ENCODE measurements around the gene ZNF653. TPM values are rescaled to one million over a fixed set of nuclear protein-coding genes. Genes with fewer than 3 reads are reported as not detected.

Gene ZNF653
- total RNA-seq, 5 donors from 2014 or later (not counting 1 experiment from before 2014, with no cell fraction given), result 12.7 to 24.8 (median 22.2) TPM

DNA sequence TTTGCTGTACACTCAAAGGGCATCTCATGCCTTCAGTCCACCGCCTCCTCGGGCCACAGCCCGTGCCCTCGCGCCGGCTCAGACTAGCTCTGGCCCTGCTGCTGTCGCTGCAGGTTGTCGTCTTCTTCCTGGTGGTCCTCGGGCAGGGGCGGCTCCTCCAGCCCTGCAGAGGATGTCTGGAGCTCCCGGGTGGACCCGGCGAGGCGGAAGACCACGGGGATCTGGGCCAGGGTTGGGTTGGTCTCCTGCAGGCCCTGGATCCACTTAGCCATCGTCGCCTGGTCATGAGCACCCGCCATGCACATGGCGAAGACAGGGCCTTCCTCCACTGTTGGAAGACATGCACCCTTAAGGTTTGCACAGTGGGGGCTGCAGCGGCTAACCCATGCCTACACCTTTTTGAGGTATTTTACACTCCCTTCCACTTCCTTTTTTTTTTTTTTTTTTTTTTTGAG lies 489 bp upstream of the ZNF653 start:
- H3K36me3 ChIP-seq (ENCODE audit: control insufficient read depth in 2 of 2, extremely low read depth in 1 of 2, insufficient read depth in 1 of 2, low read length in 1 of 2), result peaks cover 0 to 3% of the 10 kb centered on the region in 2 donors
- H3K4me3 ChIP-seq (ENCODE audit: control insufficient read depth in 1 of 2, extremely low read depth in 1 of 2, low read length in 1 of 2), result peak overlapping the region; percentile 32 to 68
- DNase-seq (no peak), ATAC-seq (replicated peaks in 1 of 4) (peak; percentile 4 to 14 (median 5))
- 30% methylated on average over 19 of the region's 20 CpGs for WGBS (ENCODE audit: insufficient coverage)
- peak overlapping the region; percentile 83 to 88 (median 88) for H3K4me3 Mint-ChIP-seq
- POLR2A ChIA-PET, result no interaction called here
- peaks cover 18% of the 10 kb centered on the region for H3K36me3 Mint-ChIP-seq
- H3K4me1 Mint-ChIP-seq, result peaks cover 15 to 18% (median 16%) of the 10 kb centered on the region in 3 donors
- CTCF ChIA-PET, result no interaction called here
- no peaks in the 10 kb centered on the region for H3K9me3 ChIP-seq
- peak overlapping the region; percentile 63 to 95 for H3K27ac Mint-ChIP-seq
- H3K27me3 ChIP-seq (replicated peaks in 1 of 2; ENCODE audit: control insufficient read depth in 2 of 2, extremely low read depth in 1 of 2, insufficient read depth in 2 of 2, low read length in 1 of 2), result no peaks in the 10 kb centered on the region
- H3K27ac ChIP-seq (ENCODE audit: low read length), result peak overlapping the region; percentile 62
- H3K27me3 Mint-ChIP-seq, result no peaks in the 10 kb centered on the region
- peaks cover 2 to 21% of the 10 kb centered on the region in 2 experiments for H3K4me1 ChIP-seq (ENCODE audit: control insufficient read depth in 1 of 2, extremely low read depth in 1 of 2, insufficient read depth in 2 of 2, low read length in 2 of 2)
- no peaks in the 10 kb centered on the region for H3K9me3 Mint-ChIP-seq

GRCh38 chr19:11505032-11505503 lies 571 bp downstream of the ZNF653 start:
- under 1% methylated on average over 32 of the region's 33 CpGs for WGBS (ENCODE audit: insufficient coverage)
- peaks cover 9% of the 10 kb centered on the region for H3K36me3 Mint-ChIP-seq
- DNase-seq (peak; percentile 85 to 98 (median 94)), ATAC-seq (replicated peaks in 1 of 4) (peak; percentile 91 to 95 (median 94))
- peaks cover 15 to 20% (median 18%) of the 10 kb centered on the region in 3 donors for H3K4me1 Mint-ChIP-seq
- peaks cover 2 to 21% of the 10 kb centered on the region in 2 experiments for H3K4me1 ChIP-seq (ENCODE audit: control insufficient read depth in 1 of 2, extremely low read depth in 1 of 2, insufficient read depth in 2 of 2, low read length in 2 of 2)
- peak overlapping the region; percentile 62 for H3K27ac ChIP-seq (ENCODE audit: low read length)
- no peaks in the 10 kb centered on the region for H3K9me3 Mint-ChIP-seq
- POLR2A ChIA-PET, result interaction anchor here in 1 of 2 donors (0.5 kb wide), 1 partner anchor 24 kb away, joined by 4 read pairs; the partner anchor contains the start of gene ECSIT
- CTCF ChIA-PET, result interaction anchor here in 1 of 2 donors (0.6 to 0.7 kb wide), 2 partner anchors 23 to 54 kb away, joined by 3 read pairs; partner anchors contain the start of gene ELOF1
- H3K9me3 ChIP-seq, result no peaks in the 10 kb centered on the region
- peak overlapping the region; percentile 82 to 88 (median 83) for H3K4me3 Mint-ChIP-seq
- no peaks in the 10 kb centered on the region for H3K27me3 ChIP-seq (replicated peaks in 1 of 2; ENCODE audit: control insufficient read depth in 2 of 2, extremely low read depth in 1 of 2, insufficient read depth in 2 of 2, low read length in 1 of 2)
- no peaks in the 10 kb centered on the region for H3K27me3 Mint-ChIP-seq
- peaks cover 0 to 2% of the 10 kb centered on the region in 2 donors for H3K36me3 ChIP-seq (ENCODE audit: control insufficient read depth in 2 of 2, extremely low read depth in 1 of 2, insufficient read depth in 1 of 2, low read length in 1 of 2)
- H3K4me3 ChIP-seq (ENCODE audit: control insufficient read depth in 1 of 2, extremely low read depth in 1 of 2, low read length in 1 of 2), result peak overlapping the region; percentile 32 to 68
- peak overlapping the region; percentile 81 to 82 for H3K27ac Mint-ChIP-seq

GRCh38 chr19:11504502-11505031 lies 1.1 kb downstream of the ZNF653 start:
- ChIA-PET POLR2A (interaction anchor here (0.5 to 0.6 kb wide), 2 partner anchors 24 to 642 kb away, joined by 3 to 4 read pairs; partner anchors contain the start of gene ECSIT (in 1 of the 2)), CTCF (interaction anchor here in 1 of 2 donors (0.6 to 0.7 kb wide), 2 partner anchors 22 to 55 kb away, joined by 3 read pairs; partner anchors contain the start of gene ELOF1)
- H3K4me1 ChIP-seq (ENCODE audit: control insufficient read depth in 1 of 2, extremely low read depth in 1 of 2, insufficient read depth in 2 of 2, low read length in 2 of 2), result peaks cover 2 to 21% of the 10 kb centered on the region in 2 experiments
- no peaks in the 10 kb centered on the region for H3K9me3 Mint-ChIP-seq
- no peaks in the 10 kb centered on the region for H3K27me3 ChIP-seq (replicated peaks in 1 of 2; ENCODE audit: control insufficient read depth in 2 of 2, extremely low read depth in 1 of 2, insufficient read depth in 2 of 2, low read length in 1 of 2)
- ATAC-seq (replicated peaks in 1 of 4) (peak in 1 of 4 experiments; percentile 0), DNase-seq (no peak)
- H3K27ac Mint-ChIP-seq, result peak overlapping the region; percentile 81 to 82
- H3K27me3 Mint-ChIP-seq, result no peaks in the 10 kb centered on the region
- 14% methylated on average over 1 of the region's 7 CpGs for WGBS (ENCODE audit: insufficient coverage)
- H3K36me3 Mint-ChIP-seq, result peaks cover 12% of the 10 kb centered on the region
- peak overlapping the region; percentile 61 for H3K27ac ChIP-seq (ENCODE audit: low read length)
- H3K9me3 ChIP-seq, result no peaks in the 10 kb centered on the region
- H3K4me1 Mint-ChIP-seq, result peaks cover 15 to 20% (median 18%) of the 10 kb centered on the region in 3 donors
- peak overlapping the region in 1 of 2 donors; percentile 68 for H3K4me3 ChIP-seq (ENCODE audit: control insufficient read depth in 1 of 2, extremely low read depth in 1 of 2, low read length in 1 of 2)
- peaks cover 0 to 2% of the 10 kb centered on the region in 2 donors for H3K36me3 ChIP-seq (ENCODE audit: control insufficient read depth in 2 of 2, extremely low read depth in 1 of 2, insufficient read depth in 1 of 2, low read length in 1 of 2)
- peak overlapping the region; percentile 82 to 88 (median 83) for H3K4me3 Mint-ChIP-seq

DNA sequence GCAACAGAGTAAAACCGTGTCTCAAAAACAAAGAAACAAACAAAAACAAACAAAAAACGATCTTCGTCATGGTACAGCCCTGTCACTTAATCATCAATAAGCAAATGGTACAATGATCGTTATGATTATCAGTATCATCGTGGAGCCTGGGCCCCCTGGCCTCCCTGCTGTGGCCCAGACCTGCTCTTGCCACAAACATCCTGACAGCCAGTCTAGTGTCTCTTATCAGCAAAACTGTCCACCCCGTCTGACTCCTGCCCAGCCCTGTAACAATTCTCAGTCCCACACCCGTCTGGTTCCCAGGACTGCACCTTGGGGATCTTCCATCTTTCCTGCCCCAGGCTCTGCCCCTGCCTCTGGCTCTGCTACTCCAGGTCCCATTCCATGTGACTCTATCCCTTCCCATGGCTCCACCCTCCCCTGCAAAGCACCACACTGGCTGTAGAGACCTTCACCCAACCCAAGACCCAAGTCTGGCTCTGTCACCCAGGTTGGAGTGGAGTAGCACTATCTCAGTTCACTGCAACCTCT lies 5.7 kb downstream of the ZNF653 start:
- H3K4me3 ChIP-seq (ENCODE audit: control insufficient read depth in 1 of 2, extremely low read depth in 1 of 2, low read length in 1 of 2), result no peak overlapping the region
- H3K36me3 ChIP-seq (ENCODE audit: control insufficient read depth in 2 of 2, extremely low read depth in 1 of 2, insufficient read depth in 1 of 2, low read length in 1 of 2), result peaks cover 4 to 13% of the 10 kb centered on the region in 2 donors
- Mint-ChIP-seq H3K27me3 (no peaks in the 10 kb centered on the region), H3K27ac (no peak overlapping the region), H3K4me3 (no peak overlapping the region), H3K4me1 (peaks cover 8 to 12% (median 10%) of the 10 kb centered on the region in 3 donors), H3K36me3 (peaks cover 23% of the 10 kb centered on the region), H3K9me3 (no peaks in the 10 kb centered on the region)
- ATAC-seq (replicated peaks in 1 of 4) (no peak), DNase-seq (no peak)
- POLR2A ChIA-PET, result no interaction called here
- CTCF ChIA-PET, result no interaction called here
- H3K27me3 ChIP-seq (replicated peaks in 1 of 2; ENCODE audit: control insufficient read depth in 2 of 2, extremely low read depth in 1 of 2, insufficient read depth in 2 of 2, low read length in 1 of 2), result peaks cover 0 to 4% of the 10 kb centered on the region in 2 experiments
- WGBS (ENCODE audit: insufficient coverage), result 90% methylated on average over 7 of the region's 7 CpGs
- H3K4me1 ChIP-seq (ENCODE audit: control insufficient read depth in 1 of 2, extremely low read depth in 1 of 2, insufficient read depth in 2 of 2, low read length in 2 of 2), result peaks cover 0 to 7% of the 10 kb centered on the region in 2 experiments
- no peak overlapping the region for H3K27ac ChIP-seq (ENCODE audit: low read length)
- H3K9me3 ChIP-seq, result no peaks in the 10 kb centered on the region

GRCh38 chr19:11499220-11499726 lies 6.4 kb downstream of the ZNF653 start:
- CTCF ChIA-PET, result interaction anchor here in 1 of 2 donors (0.7 kb wide), 1 partner anchor 663 kb away, joined by 4 read pairs; no protein-coding TSS in a partner anchor
- no peak for DNase-seq
- POLR2A ChIA-PET, result no interaction called here

More at GRCh38 chr19:11499220-11499726, 6.4 kb downstream of the ZNF653 start:
- no peak overlapping the region for H3K27ac Mint-ChIP-seq
- peaks cover 1 to 5% (median 3%) of the 10 kb centered on the region in 3 donors for H3K4me1 Mint-ChIP-seq
- no peak for ATAC-seq (replicated peaks in 1 of 4)
- Histone ChIP-seq H3K27me3 (replicated peaks in 1 of 2; ENCODE audit: control insufficient read depth in 2 of 2, extremely low read depth in 1 of 2, insufficient read depth in 2 of 2, low read length in 1 of 2) (peaks cover 0 to 4% of the 10 kb centered on the region in 2 experiments), H3K4me1 (ENCODE audit: control insufficient read depth in 1 of 2, extremely low read depth in 1 of 2, insufficient read depth in 2 of 2, low read length in 2 of 2) (peaks cover 0 to under 1% of the 10 kb centered on the region in 2 experiments), H3K27ac (ENCODE audit: low read length) (no peak overlapping the region), H3K36me3 (ENCODE audit: control insufficient read depth in 2 of 2, extremely low read depth in 1 of 2, insufficient read depth in 1 of 2, low read length in 1 of 2) (peaks cover 4 to 17% of the 10 kb centered on the region in 2 donors), H3K4me3 (ENCODE audit: control insufficient read depth in 1 of 2, extremely low read depth in 1 of 2, low read length in 1 of 2) (no peak overlapping the region), H3K9me3 (no peaks in the 10 kb centered on the region)
- no peaks in the 10 kb centered on the region for H3K27me3 Mint-ChIP-seq
- H3K36me3 Mint-ChIP-seq, result peaks cover 26% of the 10 kb centered on the region
- 93% methylated on average over 2 of the region's 6 CpGs for WGBS (ENCODE audit: insufficient coverage)
- no peaks in the 10 kb centered on the region for H3K9me3 Mint-ChIP-seq
- H3K4me3 Mint-ChIP-seq, result no peak overlapping the region
